Psoas muscle (tissue), 8 donors: Measurements from ENCODE around the gene CD180. TPM values are rescaled to one million over a fixed set of nuclear protein-coding genes. Genes with fewer than 3 reads are reported as not detected.

ENCODE experiments used
- ATAC-seq, 4 donors: fragments of 200-7000 bp; cut with Tn5 transposase; one replicate each; pipeline ENCODE4 v1.9.1; 2020; ENCODE audit warnings: moderate library complexity in 3 of 4, mild to moderate bottlenecking in 2 of 4
- DNase-seq, 2 donors: peaks; one replicate each; pipeline ENCODE4 v3.0.0-alpha.2; 2020
- H3K27ac ChIP-seq: fragments of 200-600 bp; one replicate; pipeline ENCODE4 v1.8.0; 2022
- H3K27me3 ChIP-seq, 3 donors: fragments of 200-600 bp in 1 of 3; one replicate each; pipeline versions ENCODE4 v1.6.1 to v1.8.0; 2013 to 2022; ENCODE audit warnings: low read length in 2 of 3, mild to moderate bottlenecking in 2 of 3, moderate library complexity in 1 of 3; ENCODE audit not compliant: insufficient read depth in 3 of 3
- H3K36me3 ChIP-seq, 2 donors: fragments of 200-600 bp in 1 of 2; one replicate each; pipeline versions ENCODE4 v1.6.1 to v1.8.0; 2013 to 2022; ENCODE audit warnings: low read depth in 1 of 2, mild to moderate bottlenecking in 1 of 2, moderate library complexity in 1 of 2; ENCODE audit not compliant: insufficient read depth in 1 of 2
- H3K4me1 ChIP-seq: fragments of 200-600 bp; one replicate; pipeline ENCODE4 v1.8.0; 2022
- H3K4me3 ChIP-seq: fragments of 200-600 bp; one replicate; pipeline ENCODE4 v1.8.0; 2022; ENCODE audit warnings: mild to moderate bottlenecking
- H3K9me3 ChIP-seq: fragments of 200-600 bp; one replicate; pipeline ENCODE4 v1.8.0; 2022
- CTCF ChIP-seq: fragments of 200-600 bp; IDR thresholded peaks from one replicate; pipeline ENCODE4 v1.8.0; 2022; ENCODE audit warnings: antibody characterized with exemption
- WGBS, 3 donors: extraction: QIAGEN DNeasy Blood & Tissue Kit; methylation state at CpG; one replicate each; pipeline versions ENCODE4 v1.1.6 to v1.1.7; 2013; 5-methylcytosine and 5-hydroxymethylcytosine counted together
- intact Hi-C, 2 donors: fragments of 100-400 bp; cut with DNase I; formaldehyde crosslinking; loops; one replicate each; pipeline versions ENCODE4 v1.11.0 to v1.14.2; 2022
- polyA plus RNA-seq, 3 donors: library from polyadenylated mRNA; stranded (reverse); fragments of 200-250 nt; gene quantifications; one replicate each; pipeline ENCODE4 v1.2.3, GENCODE V29; 2013
- total RNA-seq, 4 donors: library from RNA; stranded (reverse); fragmentation: NEBNext Ultra II Directional in 2 of 4; extraction: Animal tissue kit (Norgen Biotek cat#: 25700) in 2 of 4; gene quantifications; one replicate each; pipeline versions ENCODE4 v1.2.1 to v1.2.4, GENCODE V29; 2021 to 2023
- donor health status: healthy with polysubstance abuse.
- donor health status: DM: no; HTN: no; CAD: no; lungs with moderate emphysema.
- donor health status: Bipolar disorder and iron deficiency.
- donor health status: healthy.
- donor health status: DM: yes; HTN: yes; CAD: no.
- donor health status: DM: no; HTN: no; CAD: no.
- donor health status: DM: no; HTN: no; CAD: no.
- donor health status: DM: yes; HTN: yes; CAD: no.

The CD180 gene
- total and polyA plus RNA-seq, 7 donors = 0.06 to 0.74 (median 0.24) TPM

GRCh38 chr5:67243944-67244343 lies 47.3 kb upstream of the CD180 start:
- no peak for TF ChIP-seq CTCF
- DNase-seq (no peak), ATAC-seq (no peak)
- no peaks in the 10 kb centered on the region for H3K27me3 ChIP-seq
- WGBS, 3 donors = 83 to 87% (median 86%) methylated on average over 4 of the region's 4 CpGs
- peaks cover 20% of the 10 kb centered on the region for H3K4me1 ChIP-seq
- intact Hi-C loops = loop anchor here (2.0 to 10.0 kb wide), 6 partner anchors 151 to 1221 kb away; no protein-coding TSS in a partner anchor
- no peaks in the 10 kb centered on the region for H3K36me3 ChIP-seq
- H3K4me3 ChIP-seq = no peak overlapping the region
- H3K9me3 ChIP-seq = no peaks in the 10 kb centered on the region
- no peak overlapping the region for H3K27ac ChIP-seq

GRCh38 chr5:67243349-67243748 lies 46.8 kb upstream of the CD180 start:
- no peak overlapping the region for H3K4me3 ChIP-seq
- H3K27me3 ChIP-seq = no peaks in the 10 kb centered on the region
- ATAC-seq (no peak), DNase-seq (no peak)
- intact Hi-C loops = loop anchor here (10.0 kb wide), 5 partner anchors 151 to 1221 kb away; no protein-coding TSS in a partner anchor
- 87 to 90% (median 90%) methylated on average over 1 of the region's 1 CpG for WGBS, 3 donors
- no peaks in the 10 kb centered on the region for H3K9me3 ChIP-seq
- no peaks in the 10 kb centered on the region for H3K36me3 ChIP-seq
- no peak for TF ChIP-seq CTCF
- peaks cover 14% of the 10 kb centered on the region for H3K4me1 ChIP-seq
- H3K27ac ChIP-seq = no peak overlapping the region

GRCh38 chr5:67241326-67241725 lies 44.7 kb upstream of the CD180 start:
- no peak for ATAC-seq
- Histone ChIP-seq H3K4me1 (peaks cover 7% of the 10 kb centered on the region), H3K4me3 (no peak overlapping the region), H3K27me3 (no peaks in the 10 kb centered on the region), H3K36me3 (no peaks in the 10 kb centered on the region), H3K9me3 (no peaks in the 10 kb centered on the region), H3K27ac (no peak overlapping the region)
- no peak for DNase-seq
- no peak for TF ChIP-seq CTCF
- intact Hi-C loops = loop anchor here (10.0 kb wide), 5 partner anchors 153 to 1223 kb away; no protein-coding TSS in a partner anchor

GRCh38 chr5:67240846-67241245 lies 44.2 kb upstream of the CD180 start:
- H3K27me3 ChIP-seq = no peaks in the 10 kb centered on the region
- H3K9me3 ChIP-seq = no peaks in the 10 kb centered on the region
- H3K36me3 ChIP-seq = no peaks in the 10 kb centered on the region
- no peak overlapping the region for H3K4me3 ChIP-seq
- DNase-seq (no peak), ATAC-seq (no peak)
- intact Hi-C loops = loop anchor here (10.0 kb wide), 5 partner anchors 154 to 1224 kb away; no protein-coding TSS in a partner anchor
- H3K4me1 ChIP-seq = peaks cover 2% of the 10 kb centered on the region
- no peak overlapping the region for H3K27ac ChIP-seq
- 87 to 90% (median 89%) methylated on average over 3 of the region's 3 CpGs for WGBS, 3 donors
- no peak for TF ChIP-seq CTCF

GRCh38 chr5:67240065-67240464 lies 43.5 kb upstream of the CD180 start:
- Histone ChIP-seq H3K4me1 (no peaks in the 10 kb centered on the region), H3K27ac (no peak overlapping the region), H3K36me3 (no peaks in the 10 kb centered on the region), H3K27me3 (no peaks in the 10 kb centered on the region), H3K4me3 (no peak overlapping the region), H3K9me3 (no peaks in the 10 kb centered on the region)
- DNase-seq (no peak), ATAC-seq (no peak)
- no peak for TF ChIP-seq CTCF
- intact Hi-C loops = loop anchor here (10.0 kb wide), 5 partner anchors 155 to 1225 kb away; no protein-coding TSS in a partner anchor
